GM23338 (cell line): ENCODE results near the gene COA6.

ENCODE experiments used
- CREB1 ChIP-seq: fragments of 250-450 bp; sonication (Bioruptor Pico); IDR thresholded peaks from 2 replicates; pipeline ENCODE4 v1.5.0; 2020; ENCODE audit warnings: low read depth, mild to moderate bottlenecking, moderate library complexity
- CTCF ChIP-seq, 2 experiments: fragments of 200-600 bp in 1 of 2; sonication (generic) in 1 of 2; conservative IDR thresholded peaks; 2 replicates each; pipeline versions ENCODE4 v1.5.1 to v1.6.1; 2016 to 2017; ENCODE audit warnings: antibody characterized with exemption in 2 of 2, low read depth in 2 of 2, mild to moderate bottlenecking in 2 of 2, moderate library complexity in 1 of 2
- EZH2 ChIP-seq: fragments of 200-600 bp; sonication (generic); IDR thresholded peaks from one replicate; pipeline ENCODE4 v1.8.0; 2017; ENCODE audit warnings: antibody characterized with exemption, mild to moderate bottlenecking, low read depth; ENCODE audit not compliant: unreplicated experiment
- EZH2phosphoT487 ChIP-seq: fragments of 200-600 bp; sonication (generic); IDR thresholded peaks from one replicate; pipeline ENCODE4 v1.8.1; 2018; ENCODE audit warnings: antibody characterized with exemption; ENCODE audit not compliant: unreplicated experiment
- POLR2AphosphoS5 ChIP-seq: IDR thresholded peaks from 2 replicates; pipeline ENCODE4 v1.6.1; 2016; ENCODE audit warnings: antibody characterized with exemption, low read depth
- STAT1 ChIP-seq: IDR thresholded peaks from one replicate; pipeline ENCODE4 v1.6.1; 2016; ENCODE audit warnings: antibody characterized with exemption; ENCODE audit not compliant: unreplicated experiment
- ZNF331 ChIP-seq: fragments of 250-450 bp; sonication (Bioruptor Pico); IDR thresholded peaks from 2 replicates; pipeline ENCODE4 v1.5.0; 2020; ENCODE audit warnings: low read depth, mild to moderate bottlenecking, moderate library complexity
- TF ChIP-seq, protein P1 (sequence below): IDR thresholded peaks from one replicate; pipeline ENCODE4 v1.6.1; 2018; ENCODE audit warnings: antibody characterized with exemption; ENCODE audit not compliant: unreplicated experiment

- no peak for TF ChIP-seq POLR2AphosphoS5
- no peak for TF ChIP-seq CTCF (conservative IDR thresholded peaks at IDR 0.05; ENCODE audit: low read depth in 2 of 2)
- TF ChIP-seq EZH2phosphoT487 = no peak
- no peak for TF ChIP-seq ZNF331
- no peak for TF ChIP-seq STAT1
- TF ChIP-seq, protein P1, sequence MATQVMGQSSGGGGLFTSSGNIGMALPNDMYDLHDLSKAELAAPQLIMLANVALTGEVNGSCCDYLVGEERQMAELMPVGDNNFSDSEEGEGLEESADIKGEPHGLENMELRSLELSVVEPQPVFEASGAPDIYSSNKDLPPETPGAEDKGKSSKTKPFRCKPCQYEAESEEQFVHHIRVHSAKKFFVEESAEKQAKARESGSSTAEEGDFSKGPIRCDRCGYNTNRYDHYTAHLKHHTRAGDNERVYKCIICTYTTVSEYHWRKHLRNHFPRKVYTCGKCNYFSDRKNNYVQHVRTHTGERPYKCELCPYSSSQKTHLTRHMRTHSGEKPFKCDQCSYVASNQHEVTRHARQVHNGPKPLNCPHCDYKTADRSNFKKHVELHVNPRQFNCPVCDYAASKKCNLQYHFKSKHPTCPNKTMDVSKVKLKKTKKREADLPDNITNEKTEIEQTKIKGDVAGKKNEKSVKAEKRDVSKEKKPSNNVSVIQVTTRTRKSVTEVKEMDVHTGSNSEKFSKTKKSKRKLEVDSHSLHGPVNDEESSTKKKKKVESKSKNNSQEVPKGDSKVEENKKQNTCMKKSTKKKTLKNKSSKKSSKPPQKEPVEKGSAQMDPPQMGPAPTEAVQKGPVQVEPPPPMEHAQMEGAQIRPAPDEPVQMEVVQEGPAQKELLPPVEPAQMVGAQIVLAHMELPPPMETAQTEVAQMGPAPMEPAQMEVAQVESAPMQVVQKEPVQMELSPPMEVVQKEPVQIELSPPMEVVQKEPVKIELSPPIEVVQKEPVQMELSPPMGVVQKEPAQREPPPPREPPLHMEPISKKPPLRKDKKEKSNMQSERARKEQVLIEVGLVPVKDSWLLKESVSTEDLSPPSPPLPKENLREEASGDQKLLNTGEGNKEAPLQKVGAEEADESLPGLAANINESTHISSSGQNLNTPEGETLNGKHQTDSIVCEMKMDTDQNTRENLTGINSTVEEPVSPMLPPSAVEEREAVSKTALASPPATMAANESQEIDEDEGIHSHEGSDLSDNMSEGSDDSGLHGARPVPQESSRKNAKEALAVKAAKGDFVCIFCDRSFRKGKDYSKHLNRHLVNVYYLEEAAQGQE = no peak
- no peak for TF ChIP-seq EZH2
- TF ChIP-seq CREB1 = no peak
These were observed 24.5 kb downstream of the COA6 start for GRCh38 chr1:234397732-234398131.
